Activated T-cell treated with anti-CD3 and anti-CD28 coated beads for 24 hours (primary cell): ENCODE data around the gene GABRR2.

Experiments used
- DNase-seq: peaks from one replicate; pipeline ENCODE4 v3.0.0-alpha.2; 2020; ENCODE audit warnings: low read depth

GABRR2 gene

GRCh38 chr6:89290401-89291155, 24.5 kb downstream of the GABRR2 start:
- no peak for DNase-seq

GRCh38 chr6:89289710-89290109, 25.4 kb downstream of the GABRR2 start:
- no peak for DNase-seq

DNA sequence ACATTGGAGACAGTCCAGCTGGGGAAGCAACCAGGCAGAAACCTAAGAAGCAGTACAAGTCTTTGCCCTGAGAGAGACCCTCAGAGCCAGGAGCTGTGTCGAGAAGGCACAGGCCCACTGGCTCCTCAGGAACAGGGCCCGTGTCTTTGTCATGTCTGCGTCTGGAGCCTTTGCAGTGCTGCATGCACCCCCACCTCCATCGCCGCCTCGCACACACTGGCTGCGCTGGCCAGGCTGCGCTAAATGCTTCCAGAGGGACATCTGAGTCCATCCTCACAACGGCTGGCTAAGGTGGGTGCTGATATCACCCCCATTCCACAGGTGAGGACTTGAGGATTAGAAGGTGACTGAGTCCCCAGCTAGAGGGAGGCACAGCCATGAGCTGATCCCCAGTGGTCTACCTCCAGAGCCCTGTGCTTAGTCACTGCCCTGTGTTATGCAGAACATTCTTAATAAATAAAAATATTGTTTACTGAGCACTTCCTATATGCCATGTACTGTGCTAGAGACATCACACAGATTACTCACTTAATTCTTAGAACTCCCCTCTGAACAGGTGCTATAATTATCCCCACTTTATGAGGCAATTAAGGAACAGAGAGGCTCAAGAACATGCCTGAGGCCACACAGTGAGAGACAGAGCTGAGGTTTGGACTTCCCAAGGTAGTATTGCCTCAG, 27.6 kb downstream of the GABRR2 start:
- DNase-seq: no peak

- DNase-seq: no peak
These were observed 28.6 kb downstream of the GABRR2 start for GRCh38 chr6:89286516-89286915.

DNA sequence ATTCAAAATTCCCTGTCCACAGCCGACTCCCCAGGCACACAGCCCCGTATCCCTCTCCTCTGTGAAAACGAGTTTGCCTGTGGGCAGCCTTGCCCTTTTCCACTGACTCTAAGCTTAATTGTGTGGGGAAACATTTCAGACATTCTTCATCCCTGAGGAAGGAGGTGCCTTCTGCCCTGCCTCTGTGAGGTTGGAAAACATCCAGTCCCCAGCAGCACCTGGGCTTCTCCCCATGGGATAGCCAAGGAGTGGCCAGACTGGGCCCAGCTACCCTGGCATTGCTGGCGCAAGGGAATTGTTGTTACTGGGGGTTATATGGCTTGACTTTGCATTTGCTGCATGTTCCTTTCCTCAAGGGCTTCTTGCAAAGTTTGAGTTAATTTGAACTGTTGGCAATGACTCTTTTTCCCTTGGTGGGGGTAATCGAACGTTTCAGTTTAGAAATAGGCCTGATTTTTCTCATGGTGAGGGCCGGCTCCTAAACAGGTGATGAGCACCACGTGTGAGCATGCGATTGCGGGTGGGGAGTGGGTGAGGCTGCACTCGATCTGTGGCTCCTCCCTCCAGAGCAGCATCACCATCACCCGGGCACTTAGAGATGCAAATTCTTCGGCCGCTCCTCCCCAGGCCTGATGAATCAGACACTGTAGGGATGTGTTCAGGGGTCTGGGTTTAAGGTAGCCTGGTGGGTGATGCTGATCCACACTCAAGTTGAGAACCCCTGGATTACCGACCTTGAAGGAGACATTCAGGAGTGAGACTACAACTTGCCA, 29.9 kb downstream of the GABRR2 start:
- no peak for DNase-seq

GRCh38 chr6:89284081-89284480, 31.0 kb downstream of the GABRR2 start:
- DNase-seq: no peak

DNA sequence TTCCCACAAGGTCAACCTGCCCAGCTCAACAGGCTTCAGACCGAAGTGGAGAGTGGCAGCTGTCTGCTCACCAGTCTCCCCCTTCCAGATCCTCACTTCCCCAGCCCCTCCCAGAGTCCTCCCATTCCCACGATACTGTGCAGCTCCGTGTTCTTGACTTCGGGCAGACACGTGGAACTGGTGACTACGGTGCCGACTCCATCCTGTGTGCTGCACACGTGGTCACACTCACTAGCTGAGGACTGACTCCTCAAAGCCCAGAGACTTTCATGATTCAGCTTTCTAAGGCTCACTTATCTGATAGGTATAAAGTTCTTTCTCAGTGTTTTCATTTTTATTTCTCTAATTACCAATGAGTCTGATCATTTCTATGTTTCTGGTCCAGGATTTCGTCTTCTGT, 32.4 kb downstream of the GABRR2 start:
- no peak for DNase-seq

DNA sequence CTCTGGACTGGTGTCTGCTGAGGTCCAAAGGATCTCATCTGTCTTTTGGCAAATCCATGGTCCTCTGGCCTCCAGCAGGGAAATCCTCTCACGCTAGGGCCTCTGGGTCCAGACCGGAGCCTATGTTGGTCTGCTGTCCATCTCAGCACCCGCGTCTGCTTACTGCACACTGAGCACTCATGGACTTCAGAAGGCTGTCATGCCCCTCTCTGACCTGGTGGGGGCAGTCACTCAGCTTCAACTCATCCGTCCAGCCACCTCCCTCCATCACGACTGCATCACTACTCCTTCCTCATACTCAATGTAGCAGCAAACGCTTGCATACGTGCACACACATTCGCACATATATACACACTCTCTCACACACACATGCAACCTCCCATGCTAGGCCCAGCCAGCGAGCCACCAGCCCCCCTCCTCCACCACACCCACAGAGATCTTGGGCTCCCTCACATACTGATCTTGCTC, 33.3 kb downstream of the GABRR2 start:
- DNase-seq: peak; percentile 17

DNA sequence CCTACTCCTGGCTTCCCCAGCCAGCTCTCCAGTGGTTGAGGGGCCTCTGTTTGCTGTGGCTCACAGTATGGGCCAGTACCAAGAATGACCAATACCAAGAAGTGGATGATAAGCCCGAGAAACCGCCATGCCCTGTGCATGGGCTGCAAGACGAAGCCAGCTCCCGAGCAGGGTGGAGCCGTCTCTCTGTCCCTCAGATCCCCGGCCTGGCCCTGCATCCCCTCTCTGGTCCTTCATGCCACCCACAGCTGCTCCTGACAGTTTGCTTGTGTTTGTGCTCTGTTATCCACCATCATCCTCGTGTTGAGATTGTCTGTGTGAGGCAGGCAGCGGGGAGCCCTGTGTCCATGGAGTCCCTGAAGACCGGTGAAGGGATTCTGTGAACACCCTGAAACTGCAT, 36.1 kb downstream of the GABRR2 start:
- no peak for DNase-seq

DNA sequence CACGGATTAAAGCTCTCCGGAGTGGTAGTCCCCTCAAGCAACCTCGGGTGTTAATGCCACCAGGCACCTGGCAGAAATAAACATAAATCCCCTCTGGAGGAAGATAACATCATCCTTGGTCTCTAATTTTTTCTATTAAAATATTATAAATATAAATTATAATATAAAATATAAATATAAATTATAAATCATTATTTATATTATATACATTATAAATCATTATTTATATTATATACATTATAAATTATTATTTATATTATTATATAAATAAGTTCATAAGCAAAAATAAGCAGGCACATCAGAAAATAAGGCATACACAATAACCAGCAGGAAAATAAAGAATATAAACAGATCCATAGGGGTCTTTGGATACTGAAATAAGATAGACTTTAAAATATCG, 39.2 kb downstream of the GABRR2 start:
- no peak for DNase-seq

- DNase-seq: no peak
These were observed 41.3 kb downstream of the GABRR2 start for GRCh38 chr6:89273816-89274215.

GRCh38 chr6:89272596-89272995, 42.5 kb downstream of the GABRR2 start:
- DNase-seq: no peak

- DNase-seq: no peak
These were observed 44.0 kb downstream of the GABRR2 start for GRCh38 chr6:89270951-89271721.

GRCh38 chr6:89269981-89270380, 45.1 kb downstream of the GABRR2 start:
- no peak for DNase-seq

DNA sequence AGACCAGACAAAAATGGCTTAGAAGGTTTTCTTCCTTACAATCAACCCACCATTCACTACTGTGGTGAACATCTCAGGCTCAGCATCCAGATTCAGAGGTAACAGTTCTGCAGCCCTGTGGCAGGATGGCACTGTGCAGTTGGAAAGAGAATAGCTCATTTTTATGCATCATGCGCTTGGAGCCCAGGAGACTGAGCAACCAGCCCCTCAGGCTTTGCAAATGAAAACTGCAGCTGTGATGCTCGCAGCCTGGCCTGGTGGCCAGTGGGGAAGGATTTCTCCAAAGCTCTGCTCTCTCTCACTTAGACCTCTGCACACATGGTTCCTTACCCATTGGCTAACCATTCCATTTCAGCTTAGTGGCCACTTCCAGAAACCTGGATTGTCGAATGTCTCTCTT, 45.8 kb downstream of the GABRR2 start:
- no peak for DNase-seq

GRCh38 chr6:89268776-89269175, 46.3 kb downstream of the GABRR2 start:
- DNase-seq: no peak

DNA sequence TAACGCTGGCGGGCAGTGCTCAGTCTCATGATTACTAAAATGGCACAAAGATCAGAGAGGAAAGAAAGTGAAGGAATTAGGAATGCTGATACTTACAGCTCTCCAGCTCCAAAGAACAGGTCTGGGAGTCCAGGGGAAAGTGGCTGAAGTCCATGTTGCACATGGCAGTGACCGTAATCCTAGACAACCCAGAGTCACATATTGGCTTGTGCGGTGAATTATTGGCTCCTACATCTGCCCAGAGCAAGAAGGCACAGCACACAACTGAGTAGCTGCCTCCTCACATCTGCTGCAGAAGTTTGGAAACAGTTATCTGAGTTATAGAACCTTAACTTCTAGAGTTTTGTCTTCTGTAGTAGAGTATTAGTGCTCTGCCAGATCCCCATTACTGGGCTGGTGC, 47.2 kb downstream of the GABRR2 start:
- DNase-seq: no peak

- no peak for DNase-seq
These were observed 50.8 kb downstream of the GABRR2 start for GRCh38 chr6:89264296-89264695.

GRCh38 chr6:89260832-89261231, 54.3 kb downstream of the GABRR2 start:
- DNase-seq: no peak

DNA sequence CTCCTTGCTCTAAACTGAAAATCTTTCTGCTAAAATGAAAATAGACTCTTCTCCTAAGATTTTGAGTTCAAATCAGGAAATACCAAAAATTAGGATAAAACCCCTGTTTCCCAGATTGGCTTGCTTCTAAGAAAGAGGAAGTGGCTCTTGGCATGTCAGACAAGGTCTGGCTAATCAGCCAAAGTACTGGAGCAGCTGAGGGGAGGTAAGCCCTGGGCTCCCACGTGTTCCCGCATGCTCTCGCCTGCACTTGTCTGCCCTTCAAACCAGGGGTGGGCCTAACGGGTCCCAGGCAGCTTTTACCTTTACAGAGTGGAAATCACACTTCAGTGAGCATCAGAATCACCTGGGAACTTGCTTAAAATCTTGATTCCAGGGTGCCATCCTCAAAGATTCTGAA, 54.8 kb downstream of the GABRR2 start:
- no peak for DNase-seq

DNA sequence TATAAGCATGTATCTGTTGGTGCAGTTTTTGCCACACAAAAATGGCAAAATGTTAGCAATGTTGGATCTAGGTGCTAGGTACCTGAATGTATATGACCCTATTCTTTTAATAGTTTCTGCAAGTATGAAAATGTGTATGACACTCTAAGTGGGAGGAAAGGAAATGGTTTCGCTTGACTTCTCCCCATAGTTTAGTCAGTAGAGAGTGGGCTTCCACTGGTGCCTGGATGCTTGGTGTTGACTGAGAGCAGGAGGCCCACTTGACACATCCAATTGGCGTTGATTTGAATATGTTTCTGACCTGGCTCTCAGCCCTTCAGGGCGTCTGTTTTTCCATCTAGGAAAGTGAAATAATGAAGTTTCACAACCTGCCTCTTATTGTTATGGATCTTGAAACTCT, 56.2 kb downstream of the GABRR2 start:
- DNase-seq: no peak

GRCh38 chr6:89257781-89258180, 57.3 kb downstream of the GABRR2 start:
- no peak for DNase-seq
